Measurements from ENCODE around the gene BSG.

BSG gene

GRCh38 chr19:532561-533363 is 39.6 kb upstream of the BSG start:
- H3K4me1 ChIP-seq (ENCODE audit: control insufficient read depth, insufficient read depth, low read length), result peaks cover 7% of the 10 kb centered on the region
- peaks cover 3 to 27% of the 10 kb centered on the region in 2 experiments; a peak in 2 of 3 replicates for H3K36me3 ChIP-seq (ENCODE audit: control insufficient read depth in 2 of 2, insufficient read depth in 1 of 2, low read length in 2 of 2)
- POLR2A ChIA-PET, result interaction anchor here (0.9 to 3.8 kb wide), 9 partner anchors 9 to 109 kb away, joined by 3 to 35 read pairs (median 13); partner anchors contain the start of gene BSG
- no peaks in the 10 kb centered on the region for H3K9me3 ChIP-seq (ENCODE audit: control insufficient read depth, insufficient read depth, low read depth, low read length)
- peak overlapping the region; percentile 96 for H3K27ac ChIP-seq (ENCODE audit: extremely low read depth, low read depth, low read length)
- H3K4me3 ChIP-seq (ENCODE audit: low read depth, low read length), result peak overlapping the region; percentile 89
- CTCF ChIA-PET, result interaction anchor here (0.6 to 6.4 kb wide), 6 partner anchors 10 to 660 kb away, joined by 3 to 49 read pairs (median 4); no protein-coding TSS in a partner anchor
- TF ChIP-seq KLF9 (tag by site-specific recombination; IDR thresholded peaks at IDR 0.05; ENCODE audit: low read depth) (0 out of 2 replicates have a peak, but pooled peaks have one; percentile 43), ZNF449 (tag by site-specific recombination; IDR thresholded peaks at IDR 0.05) (no peak), ZNF132 (tag by site-specific recombination; IDR thresholded peaks at IDR 0.05; ENCODE audit: borderline replicate concordance) (no peak), ZNF660 (tag by site-specific recombination; IDR thresholded peaks at IDR 0.05) (peak; percentile 51; the same call in 1 of the 2 replicates), ZBTB20 (tag by site-specific recombination; IDR thresholded peaks at IDR 0.05) (peak; percentile 45; the same call in 1 of the 2 replicates), SCRT2 (tag by site-specific recombination; IDR thresholded peaks at IDR 0.05) (peak; percentile 87), ZNF837 (tag by site-specific recombination; IDR thresholded peaks at IDR 0.05) (no peak), ZNF501 (tag by site-specific recombination; IDR thresholded peaks at IDR 0.05) (no peak), MYNN (tag by site-specific recombination; IDR thresholded peaks at IDR 0.05; ENCODE audit: borderline replicate concordance) (no peak), CTCF (tag by site-specific recombination; IDR thresholded peaks at IDR 0.05) (peak; percentile 40), ZNF529 (tag by site-specific recombination; IDR thresholded peaks at IDR 0.05; ENCODE audit: insufficient replicate concordance) (no peak), ZBTB6 (tag by site-specific recombination; IDR thresholded peaks at IDR 0.05) (no peak), PATZ1 (tag by site-specific recombination; IDR thresholded peaks at IDR 0.05) (peak; percentile 9), ZNF341 (tag by site-specific recombination; IDR thresholded peaks at IDR 0.05; ENCODE audit: low read depth) (no peak; the same call in 1 of the 2 replicates), ZNF692 (tag by site-specific recombination; IDR thresholded peaks at IDR 0.05) (0 out of 2 replicates have a peak, but pooled peaks have one; percentile 20), PRDM6 (tag by site-specific recombination; IDR thresholded peaks at IDR 0.05) (no peak), GLIS2 (tag by site-specific recombination; IDR thresholded peaks at IDR 0.05) (peak; percentile 59; the same call in 1 of the 2 replicates), ZXDB (tag by site-specific recombination; IDR thresholded peaks at IDR 0.05) (0 out of 2 replicates have a peak, but pooled peaks have one; percentile 27), ZSCAN4 (tag by site-specific recombination; IDR thresholded peaks at IDR 0.05) (no peak), KLF17 (tag by site-specific recombination; IDR thresholded peaks at IDR 0.05) (no peak), SP3 (tag by site-specific recombination; IDR thresholded peaks at IDR 0.05) (peak; percentile 5; the same call in 1 of the 2 replicates), ZBTB8A (tag by site-specific recombination; IDR thresholded peaks at IDR 0.05) (peak; percentile 57), GLIS1 (tag by site-specific recombination; IDR thresholded peaks at IDR 0.05) (peak; percentile 32), ZNF311 (tag by site-specific recombination; IDR thresholded peaks at IDR 0.05; ENCODE audit: borderline replicate concordance) (no peak)
